Upper lobe of left lung (tissue), 4 donors: Measurements from ENCODE around the gene RPS3.

Experiments
- CTCF ChIP-seq, 6 experiments: fragments of 450-650 bp in 4 of 6; fragments of 200-600 bp in 2 of 6; sonication (generic) in 2 of 6; IDR thresholded peaks; one replicate each; pipeline ENCODE4 v1.5.1; 2016 to 2019; ENCODE audit warnings: antibody characterized with exemption in 6 of 6
- POLR2A ChIP-seq, 4 donors: fragments of 450-650 bp; IDR thresholded peaks; one replicate each; pipeline ENCODE4 v1.5.1; 2016 to 2017; ENCODE audit warnings: antibody characterized with exemption in 4 of 4, mild to moderate bottlenecking in 2 of 4

GRCh38 chr11:75369560-75370255, 29.6 kb upstream of the RPS3 start:
- no peak for TF ChIP-seq POLR2A (IDR thresholded peaks at IDR 0.05)
- TF ChIP-seq CTCF (IDR thresholded peaks at IDR 0.05) = no peak
